GM10248 (cell line): ENCODE results near the gene SPHK1.

Experiments
- CTCF ChIA-PET: fragments of 300-600 bp; sonication (Branson Sonifier 250); formaldehyde crosslinking; extraction: SDS; loops from one replicate; lab custom pipeline; 2021; ENCODE audit warnings: antibody characterized with exemption; lab: Yijun Ruan, JAX
- POLR2A ChIA-PET: fragments of 350-650 bp; sonication (Branson Sonifier 250); formaldehyde crosslinking; extraction: SDS; loops from one replicate; lab custom pipeline; 2020; ENCODE audit warnings: antibody characterized with exemption; lab: Yijun Ruan, JAX
- DNase-seq: peaks from one replicate; pipeline ENCODE4 v3.0.0; 2012; ENCODE audit errors: extremely low spot score
- TF ChIP-seq, protein P1 (sequence below): IDR thresholded peaks from 2 replicates; pipeline ENCODE4 v1.5.1; 2012; ENCODE audit warnings: mild to moderate bottlenecking, low read depth; ENCODE audit errors: extremely low read depth, missing control alignments, control extremely low read depth

SPHK1 gene

DNA sequence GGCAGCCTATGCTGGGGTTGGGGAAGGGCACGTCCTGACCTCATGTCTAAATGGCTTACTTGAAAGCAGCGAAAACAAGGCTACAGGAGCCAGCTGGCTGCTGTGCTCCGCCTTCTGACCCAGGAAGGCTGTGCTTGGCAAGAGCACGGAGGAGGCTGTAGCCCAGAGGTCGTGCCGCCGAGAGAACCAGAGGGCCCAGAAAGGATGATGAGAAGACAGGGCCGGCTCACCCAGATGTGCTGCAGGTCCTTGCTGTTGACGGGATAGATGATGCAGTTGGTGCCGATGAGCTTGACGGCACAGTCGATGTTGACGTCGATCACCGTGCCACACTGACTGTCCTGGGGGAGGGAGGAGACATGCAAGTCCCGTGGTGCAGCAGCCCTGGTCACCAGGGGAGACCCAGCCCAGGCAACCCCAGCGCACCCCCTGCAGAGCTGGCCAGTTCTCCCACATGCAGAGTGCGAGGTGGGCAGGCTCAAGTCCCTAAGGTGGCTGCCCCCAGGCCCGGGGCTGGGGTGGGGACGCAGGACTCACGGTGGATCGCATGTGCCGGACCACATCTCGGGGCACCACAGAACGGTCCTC lies 20.7 kb downstream of the SPHK1 start:
- ChIA-PET POLR2A (interaction anchor here (0.5 to 0.6 kb wide), 2 partner anchors 80 to 305 kb away, joined by 3 to 7 read pairs; no protein-coding TSS in a partner anchor), CTCF (interaction anchor here (0.9 to 2.3 kb wide), 10 partner anchors 11 to 125 kb away, joined by 3 to 11 read pairs (median 4); partner anchors contain the start of genes PRPSAP1 and SPHK1)
- TF ChIP-seq, protein P1, sequence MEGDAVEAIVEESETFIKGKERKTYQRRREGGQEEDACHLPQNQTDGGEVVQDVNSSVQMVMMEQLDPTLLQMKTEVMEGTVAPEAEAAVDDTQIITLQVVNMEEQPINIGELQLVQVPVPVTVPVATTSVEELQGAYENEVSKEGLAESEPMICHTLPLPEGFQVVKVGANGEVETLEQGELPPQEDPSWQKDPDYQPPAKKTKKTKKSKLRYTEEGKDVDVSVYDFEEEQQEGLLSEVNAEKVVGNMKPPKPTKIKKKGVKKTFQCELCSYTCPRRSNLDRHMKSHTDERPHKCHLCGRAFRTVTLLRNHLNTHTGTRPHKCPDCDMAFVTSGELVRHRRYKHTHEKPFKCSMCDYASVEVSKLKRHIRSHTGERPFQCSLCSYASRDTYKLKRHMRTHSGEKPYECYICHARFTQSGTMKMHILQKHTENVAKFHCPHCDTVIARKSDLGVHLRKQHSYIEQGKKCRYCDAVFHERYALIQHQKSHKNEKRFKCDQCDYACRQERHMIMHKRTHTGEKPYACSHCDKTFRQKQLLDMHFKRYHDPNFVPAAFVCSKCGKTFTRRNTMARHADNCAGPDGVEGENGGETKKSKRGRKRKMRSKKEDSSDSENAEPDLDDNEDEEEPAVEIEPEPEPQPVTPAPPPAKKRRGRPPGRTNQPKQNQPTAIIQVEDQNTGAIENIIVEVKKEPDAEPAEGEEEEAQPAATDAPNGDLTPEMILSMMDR, result no peak
- DNase-seq, result no peak

DNA sequence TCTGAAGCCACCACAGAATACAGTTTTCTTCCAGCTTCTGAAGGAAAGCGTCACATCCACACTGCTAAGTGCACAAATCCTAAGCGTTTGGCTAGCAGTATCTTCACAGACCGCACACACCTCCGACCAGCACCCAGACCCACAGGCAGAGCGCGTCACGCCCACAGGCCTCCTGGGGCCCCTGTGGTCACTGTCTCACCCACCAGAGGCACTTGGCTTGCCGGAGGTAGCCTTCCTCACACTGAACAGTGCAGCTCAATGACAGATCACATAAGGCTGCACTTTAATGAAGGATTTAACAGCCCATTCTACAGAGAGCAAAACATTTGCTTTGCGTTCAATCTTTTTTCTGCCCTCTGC lies 21.2 kb downstream of the SPHK1 start:
- DNase-seq, result no peak
- TF ChIP-seq, protein P1, result no peak
- ChIA-PET CTCF (interaction anchor here (0.9 to 6.8 kb wide), 10 partner anchors 8 to 126 kb away, joined by 3 to 85 read pairs (median 4); partner anchors contain the start of genes PRPSAP1 and SPHK1), POLR2A (interaction anchor here (0.5 kb wide), 1 partner anchor 79 kb away, joined by 7 read pairs; no protein-coding TSS in a partner anchor)

DNA sequence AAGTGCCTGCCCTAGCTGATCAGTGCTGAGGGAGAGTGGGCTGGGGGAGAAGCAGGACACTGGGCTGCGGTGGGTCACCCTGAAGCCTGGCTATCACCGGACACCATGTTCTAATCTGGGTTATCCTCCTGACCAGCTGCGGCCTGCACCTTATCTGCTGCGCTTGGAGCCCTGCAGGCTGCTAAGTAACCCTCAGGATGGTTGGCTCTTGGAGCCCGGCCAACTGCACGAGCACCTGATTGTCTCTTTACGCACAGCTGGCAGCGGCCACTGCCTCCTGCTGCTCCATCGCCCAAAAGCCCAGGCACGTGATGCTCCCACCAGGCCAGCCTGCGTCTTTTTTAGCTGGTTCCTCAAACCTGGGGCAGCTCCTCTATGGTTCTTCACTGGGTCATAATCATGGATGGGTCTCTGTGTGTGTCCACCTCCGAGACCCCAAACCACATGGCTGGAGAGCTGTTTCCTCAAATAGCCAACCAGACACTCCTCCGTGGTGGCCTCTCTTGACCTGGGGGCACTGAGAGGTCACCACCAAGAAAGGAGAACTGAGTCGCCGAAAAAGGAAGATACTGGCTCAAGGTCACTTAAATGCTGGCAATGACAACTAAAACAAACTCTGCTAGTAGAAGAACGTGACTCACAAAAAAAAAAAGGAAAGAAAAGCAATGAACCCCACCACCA lies 21.7 kb downstream of the SPHK1 start:
- CTCF ChIA-PET, result interaction anchor here (0.8 to 6.8 kb wide), 8 partner anchors 8 to 103 kb away, joined by 3 to 85 read pairs (median 4); partner anchors contain the start of gene SPHK1
- peak; percentile 50 for DNase-seq
- TF ChIP-seq, protein P1, result no peak
- POLR2A ChIA-PET, result no interaction called here

DNA sequence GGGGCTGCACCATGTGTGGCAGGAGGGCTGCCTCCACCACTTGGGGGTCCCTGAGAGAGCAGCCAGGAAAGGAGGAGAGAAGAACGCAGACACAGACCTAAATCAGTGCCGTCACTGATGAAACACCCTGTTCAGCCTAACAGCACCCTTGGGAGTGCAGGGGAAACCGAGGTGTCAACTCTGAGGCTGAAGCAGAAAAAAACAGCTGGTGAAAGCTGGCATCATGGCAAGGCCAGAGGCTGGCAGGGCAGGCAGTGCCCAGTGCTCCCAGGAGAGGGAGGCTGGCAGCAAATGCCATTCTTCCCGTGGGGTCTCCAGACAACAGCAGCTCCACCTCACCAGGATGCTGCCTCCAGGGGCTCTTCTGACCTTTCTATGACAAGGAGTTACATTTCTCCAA lies 23.1 kb downstream of the SPHK1 start:
- ChIA-PET POLR2A (no interaction called here), CTCF (interaction anchor here (0.8 to 6.8 kb wide), 21 partner anchors 10 to 109 kb away, joined by 3 to 85 read pairs (median 6); partner anchors contain the start of gene UBE2O)
- TF ChIP-seq, protein P1, result no peak
- DNase-seq, result no peak

DNA sequence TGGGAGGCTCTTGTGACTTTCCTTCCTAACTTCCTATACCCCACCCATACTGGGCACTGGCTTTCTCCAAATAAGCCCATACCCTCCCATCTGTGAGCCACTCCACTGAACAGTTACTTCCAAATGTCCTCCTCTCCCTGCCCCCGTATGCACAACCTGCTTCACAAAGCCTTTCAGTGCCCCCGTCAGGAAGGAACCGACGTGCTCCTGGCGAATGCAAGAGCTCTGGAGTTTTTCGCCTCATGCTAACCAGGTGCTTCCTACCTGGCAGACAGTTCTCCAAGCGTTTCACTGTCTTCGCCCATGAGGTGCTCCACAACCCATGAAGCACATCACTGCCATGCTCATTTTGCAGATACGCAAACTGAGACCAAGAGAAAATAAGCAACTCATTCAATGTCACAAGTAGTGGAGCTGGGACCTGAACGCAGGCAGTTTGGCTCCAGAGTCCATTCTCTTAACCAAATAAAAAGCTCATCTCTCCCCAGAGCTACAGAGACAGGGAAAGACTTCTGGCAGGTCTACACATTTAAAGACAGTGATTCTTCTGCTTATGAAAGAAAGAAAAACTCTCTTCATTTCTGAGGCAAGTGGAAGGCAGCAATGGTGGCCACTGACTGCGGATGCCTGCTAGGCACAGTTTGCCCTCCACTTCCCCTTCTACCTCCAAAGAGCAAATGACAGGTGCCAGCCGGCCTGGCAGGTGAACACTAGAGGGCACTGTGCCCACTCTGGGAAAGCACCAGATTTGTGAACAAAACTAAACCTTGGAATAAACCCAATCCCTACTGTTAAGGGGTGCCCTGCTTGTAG lies 23.8 kb downstream of the SPHK1 start:
- ChIA-PET POLR2A (no interaction called here), CTCF (interaction anchor here (0.7 to 6.8 kb wide), 39 partner anchors 9 to 389 kb away, joined by 3 to 85 read pairs (median 5); partner anchors contain the start of genes QRICH2 and UBE2O)
- peak; percentile 79 for DNase-seq
- TF ChIP-seq, protein P1, result peak; percentile 89

DNA sequence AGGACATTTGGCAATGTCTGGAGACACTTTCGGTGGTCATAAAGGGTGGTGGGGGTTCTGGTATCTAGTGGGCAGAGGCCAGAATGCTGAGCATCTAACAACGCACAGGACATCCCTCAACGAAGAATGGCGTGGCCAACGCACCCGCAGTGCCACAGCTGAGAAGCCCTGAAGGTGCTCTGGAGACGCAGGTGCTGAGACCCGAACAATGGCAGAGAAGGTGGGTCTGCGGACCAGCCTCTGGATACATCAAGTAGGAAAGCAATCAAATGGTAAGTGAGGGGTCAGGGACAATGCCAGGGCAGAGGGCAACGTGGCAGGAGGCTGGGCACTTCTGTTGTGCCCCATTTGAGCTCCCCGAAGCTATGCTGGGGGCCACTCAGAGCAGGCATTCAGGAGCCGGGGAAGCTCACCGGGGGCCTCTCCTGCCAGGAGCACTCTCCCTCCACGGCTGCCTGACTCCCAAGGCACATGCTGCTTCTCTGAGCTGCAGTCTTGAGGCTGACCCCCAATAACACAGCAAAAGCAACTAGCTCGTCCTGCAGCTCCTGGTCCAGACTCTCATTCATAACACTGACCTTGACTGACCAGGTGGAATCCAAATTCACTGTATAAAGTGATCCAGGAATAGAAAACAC lies 26.0 kb downstream of the SPHK1 start:
- DNase-seq, result no peak
- ChIA-PET POLR2A (no interaction called here), CTCF (interaction anchor here (1.0 to 6.8 kb wide), 9 partner anchors 12 to 92 kb away, joined by 3 to 85 read pairs (median 4); partner anchors contain the start of genes AANAT and UBE2O)
- TF ChIP-seq, protein P1, result no peak
